GM15510 (cell line): Measurements from ENCODE around the gene CLEC16A.

ENCODE experiments used
- POLR2A ChIP-seq: IDR thresholded peaks from 3 replicates; pipeline ENCODE4 v1.6.1; 2011; ENCODE audit warnings: borderline replicate concordance; ENCODE audit not compliant: insufficient read length; ENCODE audit errors: extremely low read depth

CLEC16A gene

GRCh38 chr16:11045846-11046245 is 101.5 kb downstream of the CLEC16A start:
- TF ChIP-seq POLR2A = no peak

GRCh38 chr16:11046382-11046931 is 102.1 kb downstream of the CLEC16A start:
- TF ChIP-seq POLR2A = no peak

GRCh38 chr16:11047057-11047456 is 102.7 kb downstream of the CLEC16A start:
- no peak for TF ChIP-seq POLR2A

- no peak for TF ChIP-seq POLR2A
These were observed 103.8 kb downstream of the CLEC16A start for GRCh38 chr16:11047939-11048800.

GRCh38 chr16:11049396-11050059 is 105.2 kb downstream of the CLEC16A start:
- TF ChIP-seq POLR2A = no peak

- no peak for TF ChIP-seq POLR2A
These were observed 106.2 kb downstream of the CLEC16A start for GRCh38 chr16:11050536-11050935.

GRCh38 chr16:11050944-11051343 is 106.6 kb downstream of the CLEC16A start:
- no peak for TF ChIP-seq POLR2A

- no peak for TF ChIP-seq POLR2A
These were observed 107.1 kb downstream of the CLEC16A start for GRCh38 chr16:11051430-11051829.

- TF ChIP-seq POLR2A = no peak
These were observed 107.8 kb downstream of the CLEC16A start for GRCh38 chr16:11051879-11052808.

- TF ChIP-seq POLR2A = no peak
These were observed 109.6 kb downstream of the CLEC16A start for GRCh38 chr16:11053916-11054460.

- no peak for TF ChIP-seq POLR2A
These were observed 112.0 kb downstream of the CLEC16A start for GRCh38 chr16:11056090-11056992.

- no peak for TF ChIP-seq POLR2A
These were observed 112.8 kb downstream of the CLEC16A start for GRCh38 chr16:11056993-11057649.

GRCh38 chr16:11057711-11058345 is 113.5 kb downstream of the CLEC16A start:
- TF ChIP-seq POLR2A = no peak

GRCh38 chr16:11058832-11059231 is 114.5 kb downstream of the CLEC16A start:
- TF ChIP-seq POLR2A = no peak
